SJSA1 (cell line): ENCODE measurements around the gene ZNF385A. TPM values are rescaled to one million over a fixed set of nuclear protein-coding genes. Genes with fewer than 3 reads are reported as not detected.

ENCODE experiments used
- DNase-seq, 2 experiments: peaks; one replicate each; pipeline ENCODE4 v3.0.0-alpha.2; 2015 to 2020; ENCODE audit warnings: low spot score in 2 of 2, low read depth in 1 of 2
- H3K27ac ChIP-seq: fragments of 250-450 bp; sonication (Bioruptor Pico); 2 replicates; pipeline ENCODE4 v1.5.1; 2020; ENCODE audit warnings: mild to moderate bottlenecking, moderate library complexity
- H3K27me3 ChIP-seq: fragments of 250-450 bp; sonication (Bioruptor Pico); replicated peaks from 2 replicates; pipeline ENCODE4 v1.5.1; 2020; ENCODE audit warnings: mild to moderate bottlenecking, moderate library complexity
- H3K36me3 ChIP-seq: fragments of 250-450 bp; sonication (Bioruptor Pico); 2 replicates; pipeline ENCODE4 v1.5.1; 2020; ENCODE audit warnings: mild to moderate bottlenecking
- H3K4me1 ChIP-seq: fragments of 250-450 bp; sonication (Bioruptor Pico); replicated peaks from 2 replicates; pipeline ENCODE4 v1.6.1; 2021; ENCODE audit warnings: mild to moderate bottlenecking
- H3K4me3 ChIP-seq: fragments of 250-450 bp; sonication (Bioruptor Pico); 2 replicates; pipeline ENCODE4 v1.5.1; 2020; ENCODE audit warnings: mild to moderate bottlenecking
- H3K9me3 ChIP-seq: fragments of 250-450 bp; sonication (Bioruptor Pico); replicated peaks from 2 replicates; pipeline ENCODE4 v1.5.1; 2020; ENCODE audit warnings: mild to moderate bottlenecking
- total RNA-seq: library from RNA; depleted of rRNA; stranded (reverse); fragments of >200 nt; shearing (Covaris generic); gene quantifications from 2 replicates; pipeline ENCODE4 v1.2.3, GENCODE V29; 2014; rRNA removed

ZNF385A gene, protein sequence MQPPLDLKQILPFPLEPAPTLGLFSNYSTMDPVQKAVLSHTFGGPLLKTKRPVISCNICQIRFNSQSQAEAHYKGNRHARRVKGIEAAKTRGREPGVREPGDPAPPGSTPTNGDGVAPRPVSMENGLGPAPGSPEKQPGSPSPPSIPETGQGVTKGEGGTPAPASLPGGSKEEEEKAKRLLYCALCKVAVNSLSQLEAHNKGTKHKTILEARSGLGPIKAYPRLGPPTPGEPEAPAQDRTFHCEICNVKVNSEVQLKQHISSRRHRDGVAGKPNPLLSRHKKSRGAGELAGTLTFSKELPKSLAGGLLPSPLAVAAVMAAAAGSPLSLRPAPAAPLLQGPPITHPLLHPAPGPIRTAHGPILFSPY
- total RNA-seq, result 0.31 and 0.42 TPM in 2 replicates

DNA sequence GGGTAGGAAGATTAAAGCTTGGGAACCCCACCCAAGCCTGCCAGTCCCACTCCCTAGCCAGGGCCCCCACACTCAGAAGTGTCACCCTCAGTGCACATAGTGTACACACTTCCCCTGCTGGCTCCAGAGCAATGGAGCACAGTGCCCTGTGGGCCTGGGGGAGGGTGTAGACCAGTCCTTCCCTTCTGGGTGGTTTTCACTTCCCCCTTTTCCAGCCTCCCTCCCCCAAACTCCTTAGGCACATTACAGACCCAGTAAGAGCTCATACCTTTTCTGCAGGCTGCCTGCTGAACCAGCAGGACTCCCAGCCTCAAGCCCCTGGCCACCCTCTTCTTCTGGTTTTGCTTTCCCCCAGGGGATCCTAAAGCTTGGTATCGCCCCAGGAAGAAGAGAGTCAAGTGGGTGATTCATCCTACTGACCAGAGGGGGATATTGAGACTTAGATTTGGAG lies at the start of gene ZNF385A:
ZNF385A (minus strand) TSS at position 143 of the 451 bp plus-strand sequence. CDS start 219 bp downstream, outside the sequence.
- Histone ChIP-seq H3K27me3 (no peaks in the 10 kb centered on the region), H3K9me3 (no peaks in the 10 kb centered on the region), H3K36me3 (no peaks in the 10 kb centered on the region), H3K27ac (peak within 1 kb of the TSS; percentile 46; the same call in 1 of the 2 replicates), H3K4me1 (peaks cover 24% of the 10 kb centered on the region), H3K4me3 (no peak within 1 kb of the TSS)
- DNase-seq, result no peak

DNA sequence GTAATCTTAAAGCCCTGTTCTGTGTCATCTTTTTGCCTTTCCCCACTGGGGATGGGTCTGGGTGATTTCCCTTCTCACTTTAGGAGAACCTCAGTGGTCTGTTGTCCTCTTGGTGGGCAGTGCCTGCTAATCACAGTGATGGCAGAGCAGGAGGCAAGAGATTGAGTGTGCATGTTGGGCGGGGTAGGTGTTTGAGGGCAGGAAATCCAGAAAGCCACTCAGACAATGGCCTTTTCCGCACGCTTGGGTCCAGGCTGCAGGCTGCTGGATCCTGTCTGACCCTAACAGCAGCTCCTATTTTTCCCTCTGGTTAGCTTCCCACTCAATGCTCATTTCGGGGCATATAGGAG lies 48.3 kb upstream of the ZNF385A start:
- no peak for DNase-seq
- H3K4me1 ChIP-seq, result peaks cover 15% of the 10 kb centered on the region
- H3K36me3 ChIP-seq, result no peaks in the 10 kb centered on the region
- no peaks in the 10 kb centered on the region for H3K9me3 ChIP-seq
- no peak overlapping the region for H3K27ac ChIP-seq
- no peaks in the 10 kb centered on the region for H3K27me3 ChIP-seq
- H3K4me3 ChIP-seq, result no peak overlapping the region

DNA sequence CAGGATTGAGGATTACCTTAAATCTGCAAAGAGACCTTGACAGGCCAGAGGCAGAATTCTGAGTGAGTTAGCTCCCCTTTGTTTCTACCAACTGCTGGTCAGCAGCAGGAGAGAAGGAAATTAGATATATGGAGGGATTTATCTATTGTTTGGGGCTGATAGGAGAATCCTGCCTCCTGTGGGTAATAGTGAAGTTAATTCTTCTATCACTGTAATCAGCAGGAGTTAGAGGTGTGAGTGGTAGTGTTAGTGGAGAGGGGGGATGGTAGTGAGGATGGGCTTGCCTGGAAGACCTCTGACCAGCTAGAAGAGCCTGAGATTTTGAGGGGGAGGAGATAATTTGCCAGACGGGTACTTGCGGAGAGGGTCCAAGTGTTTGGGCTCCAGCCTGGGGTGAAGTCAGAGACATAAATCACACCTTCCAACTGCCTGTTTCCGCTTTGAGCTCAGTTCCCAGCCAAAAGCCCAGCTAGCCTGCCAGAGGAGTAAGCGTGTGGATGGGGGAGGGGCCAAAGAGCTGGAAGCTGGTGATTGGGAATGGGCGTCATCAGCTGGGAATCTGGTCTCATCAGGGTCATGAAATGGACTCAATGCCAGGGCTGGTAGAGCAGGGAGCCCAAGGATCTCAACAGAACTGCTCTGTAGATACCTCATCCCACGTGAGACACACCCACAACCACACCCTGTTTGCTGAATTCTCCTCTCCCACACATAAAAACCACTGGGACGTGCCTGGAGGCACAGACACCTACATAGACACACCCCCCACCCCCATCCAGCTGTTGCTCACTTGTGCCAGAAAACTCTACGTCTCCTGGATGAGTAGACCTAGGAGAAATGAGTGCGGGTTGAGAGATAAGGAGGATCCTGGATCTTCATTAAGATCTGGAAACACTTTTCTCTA lies 47.6 kb upstream of the ZNF385A start:
- no peak overlapping the region for H3K27ac ChIP-seq
- H3K4me3 ChIP-seq, result no peak overlapping the region
- H3K4me1 ChIP-seq, result peaks cover 15% of the 10 kb centered on the region
- no peaks in the 10 kb centered on the region for H3K9me3 ChIP-seq
- no peaks in the 10 kb centered on the region for H3K36me3 ChIP-seq
- no peaks in the 10 kb centered on the region for H3K27me3 ChIP-seq
- DNase-seq, result no peak

DNA sequence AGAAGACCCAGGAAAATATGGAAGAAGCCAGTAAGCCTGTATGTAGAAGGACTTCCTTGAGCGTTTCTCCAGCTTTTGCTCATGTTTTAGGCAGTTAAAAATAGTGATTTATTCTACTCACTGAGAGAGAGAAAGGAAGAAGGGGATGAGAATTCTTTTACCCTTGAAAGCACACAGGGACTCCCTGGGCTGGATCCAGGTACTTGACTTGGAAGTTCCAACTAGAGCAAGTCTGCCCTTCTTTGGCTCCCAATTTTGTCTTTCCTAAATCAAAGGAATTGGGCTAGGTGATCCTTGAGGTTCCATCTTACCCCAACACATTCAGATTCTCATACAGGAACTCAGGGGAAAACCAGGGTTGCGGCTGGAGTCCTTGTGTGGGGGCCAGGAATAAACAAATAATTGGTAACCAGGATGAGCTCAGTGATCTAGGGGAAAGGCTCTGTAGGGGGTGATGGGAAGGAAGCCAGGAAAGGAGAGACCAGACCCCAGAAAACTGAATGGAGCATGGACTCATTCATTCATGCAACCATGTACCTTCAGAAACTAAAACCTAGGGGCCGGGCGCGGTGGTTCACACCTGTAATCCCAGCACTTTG lies 46.0 kb upstream of the ZNF385A start:
- Histone ChIP-seq H3K36me3 (no peaks in the 10 kb centered on the region), H3K27me3 (no peaks in the 10 kb centered on the region), H3K27ac (no peak overlapping the region), H3K9me3 (no peaks in the 10 kb centered on the region), H3K4me3 (no peak overlapping the region), H3K4me1 (peaks cover 15% of the 10 kb centered on the region)
- DNase-seq, result no peak

DNA sequence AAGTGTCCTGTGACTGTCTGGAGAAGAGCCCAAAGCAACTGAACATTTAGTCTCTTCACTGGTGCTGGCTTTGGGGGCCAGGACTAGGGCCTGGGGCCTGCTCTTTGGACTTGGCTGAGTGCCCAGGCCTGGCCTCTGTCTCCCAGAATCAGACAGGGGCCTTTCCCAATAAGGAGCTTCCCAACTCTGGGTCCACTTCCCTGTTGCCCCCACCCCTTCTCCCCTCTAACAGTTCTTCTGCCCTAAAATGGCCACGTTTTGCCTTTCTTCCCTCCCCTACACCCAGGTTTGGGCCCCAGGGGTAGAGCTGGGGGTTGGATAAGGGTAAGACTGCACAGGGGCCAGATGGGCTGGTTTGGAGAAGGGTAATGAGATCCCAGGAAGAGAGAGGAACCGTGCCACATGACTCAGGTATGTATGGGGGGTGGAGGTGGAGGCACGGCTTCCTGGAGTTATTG lies 44.5 kb upstream of the ZNF385A start:
- no peak for DNase-seq

DNA sequence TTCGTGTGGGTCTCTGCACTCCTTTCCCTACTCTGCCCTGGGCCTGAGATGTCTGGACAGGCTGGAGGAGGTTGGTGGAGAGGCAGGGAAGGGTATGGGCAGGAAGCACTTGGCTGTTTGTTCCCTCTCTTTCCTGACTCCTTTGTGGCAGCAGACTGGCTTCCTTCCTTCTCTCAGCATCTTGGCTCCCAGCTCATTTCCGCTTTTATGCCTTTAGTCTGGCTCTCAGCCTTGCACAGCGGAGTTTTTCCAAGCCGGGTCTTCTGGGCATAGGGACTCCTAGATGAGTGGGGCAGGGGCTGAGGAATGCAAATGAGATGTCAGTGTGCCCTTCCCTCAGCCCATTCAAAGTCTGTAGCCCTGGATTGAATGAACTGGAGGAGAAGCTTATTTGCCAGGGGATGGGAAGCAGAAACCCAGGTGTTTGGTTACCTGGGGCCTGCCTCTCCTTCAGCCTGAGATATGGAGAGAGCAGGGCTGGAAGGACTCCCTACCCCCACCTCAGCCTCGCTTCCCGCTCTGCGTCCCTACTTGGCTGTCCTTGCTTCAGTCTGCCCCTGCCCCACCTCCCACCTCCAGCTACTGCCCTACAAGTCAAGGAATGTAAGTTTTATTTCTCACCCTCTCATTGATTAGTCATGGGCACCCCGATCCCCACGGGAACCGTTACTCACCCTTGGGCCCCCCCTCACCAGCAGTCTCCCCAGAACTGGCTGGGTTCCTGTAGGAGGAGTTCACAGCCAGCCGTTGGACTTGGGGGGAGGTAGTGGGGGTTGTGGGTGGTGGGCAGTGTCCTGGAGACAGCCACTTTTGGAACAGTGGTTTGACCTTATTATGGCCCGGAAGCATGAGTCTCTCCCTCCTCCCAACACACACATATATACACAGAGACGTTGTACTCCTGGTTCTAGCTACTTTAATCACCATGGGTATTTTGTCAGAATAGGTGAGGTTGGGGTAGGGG lies 43.8 kb upstream of the ZNF385A start:
- Histone ChIP-seq H3K4me3 (no peak overlapping the region), H3K9me3 (no peaks in the 10 kb centered on the region), H3K27me3 (no peaks in the 10 kb centered on the region), H3K4me1 (peaks cover 24% of the 10 kb centered on the region), H3K27ac (0 out of 2 replicates have a peak overlapping the region, but pooled peaks have one; percentile 13), H3K36me3 (no peaks in the 10 kb centered on the region)
- DNase-seq, result no peak

More for the DNA sequence above, 44.5 kb upstream of the ZNF385A start:
- H3K36me3 ChIP-seq, result no peaks in the 10 kb centered on the region
- no peaks in the 10 kb centered on the region for H3K9me3 ChIP-seq
- H3K27ac ChIP-seq, result 0 out of 2 replicates have a peak overlapping the region, but pooled peaks have one; percentile 13
- H3K4me3 ChIP-seq, result no peak overlapping the region
- H3K27me3 ChIP-seq, result no peaks in the 10 kb centered on the region
- peaks cover 18% of the 10 kb centered on the region for H3K4me1 ChIP-seq

DNA sequence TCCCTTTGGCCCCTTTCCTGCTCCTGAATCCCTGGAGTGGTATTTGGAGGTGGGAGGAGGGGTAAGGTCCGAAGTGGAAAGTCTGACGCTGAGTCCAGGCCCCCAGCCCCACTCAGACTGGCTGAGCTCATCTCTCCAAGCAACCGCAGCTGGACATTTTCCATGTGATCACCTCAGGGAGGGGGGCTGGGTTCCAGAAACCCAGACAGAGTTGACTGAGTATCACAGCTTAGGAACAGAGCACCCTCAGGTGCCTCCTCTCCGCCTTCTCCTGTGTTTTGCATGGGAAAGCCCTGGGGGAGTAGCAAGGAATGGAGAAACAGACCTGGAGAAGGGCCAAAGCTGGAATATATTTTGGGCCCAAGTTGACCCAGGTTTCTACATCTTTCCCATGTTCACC lies 42.6 kb upstream of the ZNF385A start:
- no peaks in the 10 kb centered on the region for H3K36me3 ChIP-seq

DNA sequence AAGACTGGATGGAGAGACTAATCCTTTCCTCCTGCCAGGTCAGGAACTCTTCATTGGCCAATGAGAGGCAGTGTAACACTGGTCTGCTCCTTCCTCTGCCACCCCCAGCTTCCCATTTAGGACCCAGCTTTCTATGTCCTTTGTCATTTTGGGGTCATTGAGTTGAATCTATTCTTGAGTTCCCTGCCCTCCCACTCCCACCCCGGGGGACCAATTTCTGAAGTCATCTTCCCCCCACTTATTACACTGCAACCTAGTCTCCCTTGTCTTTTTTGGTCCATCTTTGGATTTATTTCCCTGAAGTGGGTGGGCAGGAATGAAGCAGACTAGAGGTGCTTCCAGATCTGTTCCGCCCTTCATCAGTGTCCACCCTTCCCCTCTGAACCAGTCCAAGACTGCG lies 42.2 kb upstream of the ZNF385A start:
- H3K4me1 ChIP-seq, result peaks cover 38% of the 10 kb centered on the region
- H3K27ac ChIP-seq, result no peak overlapping the region
- no peaks in the 10 kb centered on the region for H3K9me3 ChIP-seq
- no peaks in the 10 kb centered on the region for H3K36me3 ChIP-seq
- no peak overlapping the region for H3K4me3 ChIP-seq
- H3K27me3 ChIP-seq, result no peaks in the 10 kb centered on the region
- DNase-seq, result no peak

More for the DNA sequence above, 42.6 kb upstream of the ZNF385A start:
- no peak overlapping the region for H3K4me3 ChIP-seq
- no peaks in the 10 kb centered on the region for H3K27me3 ChIP-seq
- H3K27ac ChIP-seq, result no peak overlapping the region
- DNase-seq, result no peak
- H3K9me3 ChIP-seq, result no peaks in the 10 kb centered on the region
- peaks cover 34% of the 10 kb centered on the region for H3K4me1 ChIP-seq

DNA sequence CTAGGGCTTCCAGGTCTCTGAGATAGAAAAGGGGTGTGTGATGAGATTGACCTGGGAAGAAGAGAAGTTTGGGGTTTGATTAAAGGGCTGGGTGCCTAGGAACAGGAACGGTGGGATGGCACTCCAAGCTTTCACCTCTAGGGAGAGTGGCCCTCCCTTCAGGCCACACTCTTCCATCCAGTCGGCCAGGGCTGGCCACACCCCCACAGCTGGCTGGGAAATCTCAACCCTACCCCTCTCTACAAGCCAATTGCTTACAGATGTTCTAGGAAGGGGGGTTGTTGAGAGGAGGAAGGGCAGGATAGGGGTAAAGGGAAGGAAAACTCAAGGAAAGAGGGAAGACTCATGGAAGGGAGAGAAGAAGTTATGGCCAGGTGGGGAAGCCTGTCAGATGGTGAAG lies 41.2 kb upstream of the ZNF385A start:
- no peak for DNase-seq
- peaks cover 48% of the 10 kb centered on the region for H3K4me1 ChIP-seq
- H3K36me3 ChIP-seq, result no peaks in the 10 kb centered on the region
- no peaks in the 10 kb centered on the region for H3K9me3 ChIP-seq
- no peak overlapping the region for H3K4me3 ChIP-seq
- H3K27me3 ChIP-seq, result no peaks in the 10 kb centered on the region
- H3K27ac ChIP-seq, result no peak overlapping the region

DNA sequence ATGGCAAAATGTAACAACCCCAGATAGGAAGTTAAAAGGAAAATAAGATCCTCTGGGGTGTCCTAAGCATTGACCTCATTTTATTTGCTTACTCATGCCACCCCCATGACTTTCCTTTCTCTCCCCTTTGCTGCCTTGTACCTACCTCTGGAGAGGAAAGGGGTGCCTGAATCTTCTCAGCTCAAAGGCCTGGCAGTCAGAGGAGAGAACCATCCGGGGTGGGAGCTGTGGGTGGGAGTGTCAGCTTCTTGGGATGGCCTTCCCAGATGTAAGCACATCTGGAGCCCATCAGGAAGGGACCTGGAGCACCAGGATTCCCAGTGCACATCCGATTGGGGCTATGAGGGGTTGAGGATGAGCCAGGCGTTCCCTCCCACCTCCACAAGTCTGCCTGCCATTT lies 39.7 kb upstream of the ZNF385A start:
- Histone ChIP-seq H3K9me3 (no peaks in the 10 kb centered on the region), H3K4me1 (peaks cover 62% of the 10 kb centered on the region), H3K4me3 (no peak overlapping the region), H3K27ac (no peak overlapping the region), H3K27me3 (no peaks in the 10 kb centered on the region), H3K36me3 (0 out of 2 replicates have a peak, but pooled peaks cover under 1% of the 10 kb centered on the region)
- no peak for DNase-seq

DNA sequence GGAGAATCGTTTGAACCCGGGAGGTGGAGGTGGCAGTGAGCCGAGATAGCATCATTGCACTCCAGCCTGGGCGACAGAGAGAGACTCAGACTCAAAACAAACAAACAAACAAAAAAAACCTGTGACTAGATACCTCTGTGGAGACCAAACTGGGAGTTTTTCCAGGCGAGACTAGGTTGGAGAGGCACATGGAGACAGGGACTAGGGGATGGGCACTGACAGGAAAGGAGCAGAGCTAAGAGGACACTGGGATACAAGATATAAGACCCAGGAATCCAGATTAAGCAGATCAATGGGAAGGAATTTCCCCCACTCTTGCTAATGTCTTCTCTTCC lies 39.2 kb upstream of the ZNF385A start:
- DNase-seq, result no peak
- H3K4me1 ChIP-seq, result peaks cover 58% of the 10 kb centered on the region
- no peak overlapping the region for H3K27ac ChIP-seq
- no peaks in the 10 kb centered on the region for H3K27me3 ChIP-seq
- peaks cover 5% of the 10 kb centered on the region; the same call in 1 of the 2 replicates for H3K36me3 ChIP-seq
- H3K9me3 ChIP-seq, result no peaks in the 10 kb centered on the region
- H3K4me3 ChIP-seq, result no peak overlapping the region

DNA sequence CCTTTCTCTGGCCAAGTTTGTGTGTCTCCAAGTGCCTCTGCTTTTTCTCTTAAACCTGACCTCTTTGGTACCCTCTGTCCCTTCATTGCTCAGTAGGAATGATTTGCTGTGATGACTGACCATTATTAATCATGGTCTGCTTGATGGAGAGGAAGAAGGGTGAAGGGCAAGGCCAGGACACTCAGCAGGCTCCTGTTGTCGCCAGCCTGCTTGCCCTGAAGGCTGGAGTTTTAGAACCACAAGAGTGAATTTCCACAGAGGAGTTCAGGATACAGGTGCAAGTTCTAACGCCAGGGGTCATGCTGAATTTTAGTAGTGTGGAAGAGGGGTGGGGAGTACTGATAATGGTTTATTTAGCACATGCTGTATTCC lies 37.3 kb upstream of the ZNF385A start:
- H3K36me3 ChIP-seq, result peaks cover 11% of the 10 kb centered on the region; the same call in 1 of the 2 replicates
- no peaks in the 10 kb centered on the region for H3K9me3 ChIP-seq
- DNase-seq, result no peak
- H3K27me3 ChIP-seq, result no peaks in the 10 kb centered on the region
- H3K4me1 ChIP-seq, result peaks cover 57% of the 10 kb centered on the region
- no peak overlapping the region for H3K4me3 ChIP-seq
- H3K27ac ChIP-seq, result no peak overlapping the region
